K562 (cell line): ENCODE measurements around the gene SORCS1. TPM values are rescaled to one million over a fixed set of nuclear protein-coding genes. Genes with fewer than 3 reads are reported as not detected.

Source experiments
- ATAC-seq: fragments of 200-7000 bp; cut with Tn5 transposase; 3 replicates; pipeline ENCODE4 v1.9.1; 2020; ENCODE audit warnings: moderate library complexity
- BruUV-seq: library from RNA; stranded (reverse); fragments of 400-500 nt; replicated peaks from 2 replicates; lab custom pipeline; 2021; lab: Mats Ljungman, UMichigan
- CTCF ChIA-PET: fragments of 300-600 bp; formaldehyde crosslinking; extraction: SDS; loops from one replicate; lab custom pipeline; 2021; ENCODE audit warnings: low intra/inter-chr PET ratio; lab: Yijun Ruan, JAX
- POLR2A ChIA-PET: fragments of 300-600, 350-650 bp; sonication (Branson Sonifier 250); formaldehyde crosslinking; extraction: SDS; loops from one replicate; lab custom pipeline; 2021; ENCODE audit warnings: antibody characterized with exemption, inconsistent platforms; lab: Yijun Ruan, JAX
- DNase-seq, 4 experiments: peaks; one replicate each; pipeline versions ENCODE4 v3.0.0 to v3.0.0-alpha.2; 2011 to 2018; ENCODE audit warnings: low spot score in 3 of 4, mixed read lengths in 3 of 4; ENCODE audit errors: extremely low read depth in 1 of 4
- FAIRE-seq: peaks from 2 replicates; lab custom pipeline; 2011; peaks lifted over from hg19 to GRCh38; lab: Jason Lieb, UNC
- H2AFZ ChIP-seq: 2 replicates; pipeline ENCODE4 v1.6.0; 2011; ENCODE audit warnings: low read depth, low read length, control low read depth, inconsistent platforms
- H3K27ac ChIP-seq: fragments of 200-600 bp; 3 replicates; pipeline ENCODE4 v1.8.0; 2011; ENCODE audit warnings: low read depth, mild to moderate bottlenecking, control low read depth, inconsistent platforms, low read length, moderate library complexity, mixed read lengths; ENCODE audit errors: extremely low read depth
- H3K27me3 ChIP-seq, 2 experiments: fragments of 300-600 bp in 1 of 2; 2 replicates in 1 of 2; 3 replicates in 1 of 2; pipeline versions ENCODE4 v1.6.0 to v1.8.0; 2011; ENCODE audit warnings: inconsistent platforms in 2 of 2, low read length in 2 of 2, mild to moderate bottlenecking in 1 of 2, mixed read lengths in 1 of 2, moderate library complexity in 1 of 2; ENCODE audit not compliant: control insufficient read depth in 2 of 2, insufficient read depth in 2 of 2
- H3K36me3 ChIP-seq: fragments of 300-600 bp; 3 replicates; pipeline ENCODE4 v1.8.0; 2011; ENCODE audit warnings: mild to moderate bottlenecking, low read length, inconsistent platforms; ENCODE audit not compliant: control insufficient read depth, insufficient read depth
- H3K4me1 ChIP-seq, 2 experiments: fragments of 200-600 bp in 1 of 2; replicated peaks in 1 of 2; 2 replicates in 1 of 2; 3 replicates in 1 of 2; pipeline versions ENCODE4 v1.5.1 to v1.8.0; 2011; ENCODE audit warnings: inconsistent platforms in 2 of 2, low read length in 2 of 2, mild to moderate bottlenecking in 1 of 2, mixed read lengths in 1 of 2, moderate library complexity in 1 of 2; ENCODE audit not compliant: control insufficient read depth in 2 of 2, insufficient read depth in 2 of 2
- H3K4me2 ChIP-seq: 2 replicates; pipeline ENCODE4 v1.6.1; 2011; ENCODE audit warnings: low read length, control low read depth, inconsistent platforms, mixed read lengths; ENCODE audit not compliant: insufficient read depth
- H3K4me3 ChIP-seq: fragments of 200-600 bp; sonication (generic), shearing (Covaris generic); 2 replicates; pipeline ENCODE4 v1.5.1; 2016; ENCODE audit warnings: control low read depth, inconsistent platforms
- H3K79me2 ChIP-seq: fragments of 200-600 bp; 3 replicates; pipeline ENCODE4 v1.8.0; 2011; ENCODE audit warnings: low read length, inconsistent platforms; ENCODE audit not compliant: control insufficient read depth, insufficient read depth
- H3K9ac ChIP-seq, 2 experiments: 2 replicates each; pipeline versions ENCODE4 v1.6.0 to v1.6.1; 2011; ENCODE audit warnings: low read depth in 2 of 2, low read length in 2 of 2, control low read depth in 1 of 2, inconsistent platforms in 1 of 2, mild to moderate bottlenecking in 1 of 2, mixed read lengths in 1 of 2; ENCODE audit not compliant: insufficient read depth in 1 of 2
- H3K9me1 ChIP-seq: one replicate; pipeline ENCODE4 v1.6.0; 2011; ENCODE audit warnings: inconsistent platforms, mild to moderate bottlenecking, low read length, moderate library complexity; ENCODE audit not compliant: control insufficient read depth, insufficient read depth
- H3K9me3 ChIP-seq: replicated peaks from 2 replicates; pipeline ENCODE4 v1.5.1; 2011; ENCODE audit warnings: low read depth, low read length, inconsistent platforms; ENCODE audit not compliant: control insufficient read depth, insufficient read depth
- H4K20me1 ChIP-seq: replicated peaks from 2 replicates; pipeline ENCODE4 v1.6.1; 2011; ENCODE audit warnings: low read length, inconsistent platforms, mixed read lengths; ENCODE audit not compliant: control insufficient read depth, insufficient read depth
- BACH1 ChIP-seq: fragments of 200-800 bp; sonication (Bioruptor generic); IDR thresholded peaks from 2 replicates; pipeline ENCODE4 v1.6.1; 2016; ENCODE audit warnings: missing genetic modification characterization, missing compliant biosample characterization
- CTBP1 ChIP-seq: fragments of 450-650 bp; IDR thresholded peaks from 2 replicates; pipeline ENCODE4 v1.6.1; 2016; ENCODE audit warnings: borderline replicate concordance
- EP300 ChIP-seq: IDR thresholded peaks from 2 replicates; pipeline ENCODE4 v1.6.1; 2012; ENCODE audit warnings: low read length, improper control_type of control experiment
- HDGF ChIP-seq: fragments of 450-650 bp; IDR thresholded peaks from 2 replicates; pipeline ENCODE4 v1.6.1; 2016
- RFX1 ChIP-seq: fragments of 450-650 bp; IDR thresholded peaks from 2 replicates; pipeline ENCODE4 v1.6.1; 2016; ENCODE audit warnings: mild to moderate bottlenecking, moderate library complexity
- SRF ChIP-seq, 2 experiments: fragments of 250-450, 450-650 bp in 1 of 2; sonication (Bioruptor Pico) in 1 of 2; sonication (generic) in 1 of 2; formaldehyde crosslinking; IDR thresholded peaks; 2 replicates each; pipeline versions ENCODE4 v1.5.0 to v1.5.1; 2020 to 2022; ENCODE audit warnings: mild to moderate bottlenecking in 1 of 2, missing genetic modification reagents in 1 of 2
- ZNF12 ChIP-seq: sonication (generic); formaldehyde crosslinking; IDR thresholded peaks from 2 replicates; pipeline ENCODE4 v1.4.0; 2020; ENCODE audit warnings: mild to moderate bottlenecking, missing genetic modification reagents
- ZNF23 ChIP-seq: fragments of 250-450 bp; sonication (Bioruptor Pico); IDR thresholded peaks from 2 replicates; pipeline ENCODE4 v1.4.0; 2020; ENCODE audit warnings: mild to moderate bottlenecking
- WGBS: fragments of 100-300 bp; shearing (Covaris generic); methylation state at CpG from one replicate; pipeline ENCODE4 v1.1.6; 2016; ENCODE audit warnings: low coverage, mixed read lengths; ENCODE audit not compliant: insufficient coverage; ENCODE audit errors: missing lambda C conversion rate; 5-methylcytosine and 5-hydroxymethylcytosine counted together
- in situ Hi-C: fragments of 300-500 bp; cut with MboI; formaldehyde crosslinking; loops from 4 replicates; pipeline ENCODE4 v1.15.0; 2018; ENCODE audit warnings: inconsistent platforms, mixed read lengths
- intact Hi-C: fragments of 100-400 bp; cut with micrococcal nuclease; formaldehyde crosslinking; loops from 2 replicates; pipeline ENCODE4 v1.14.2; 2022
- polyA plus RNA-seq, 8 experiments: library from polyadenylated mRNA; depleted of rRNA in 4 of 8; stranded (reverse) in 5 of 8; unstranded in 3 of 8; fragments of >200 nt; fragmentation: Nextera tagmentation in 2 of 8; fragmentation: Illumina TruSeq in 1 of 8; extraction: Ambion mirVana in 2 of 8; extraction: Trizol in 1 of 8; gene quantifications; 2 replicates each; pipeline versions ENCODE4 v1.2.1 to v1.2.3, GENCODE V29; 2011 to 2014; ENCODE audit warnings: inconsistent platforms in 1 of 8, missing spikeins in 1 of 8
- total RNA-seq, 7 experiments: library from RNA; depleted of rRNA in 6 of 7; stranded (reverse); fragments of >200 nt in 6 of 7; fragmentation: Illumina TruSeq in 2 of 7; extraction: Trizol in 2 of 7; gene quantifications; 2 replicates each; pipeline versions ENCODE4 v1.2.1 to v1.2.3, GENCODE V29; 2011 to 2021; ENCODE audit warnings: low replicate concordance in 1 of 7
- TF ChIP-seq, protein P1 (sequence below), 2 experiments: fragments of 450-650 bp; IDR thresholded peaks; 2 replicates each; pipeline ENCODE4 v1.6.1; 2016; ENCODE audit warnings: mild to moderate bottlenecking in 2 of 2, borderline replicate concordance in 1 of 2, low read depth in 1 of 2, moderate library complexity in 1 of 2
- TF ChIP-seq, protein P2 (sequence below): sonication (generic); formaldehyde crosslinking; IDR thresholded peaks from 2 replicates; pipeline ENCODE4 v1.8.0; 2023; ENCODE audit warnings: mild to moderate bottlenecking, missing genetic modification reagents

SORCS1 gene
- total and polyA plus RNA-seq, 9 of the 15 experiments (the other 6 are each of a cell fraction or from before 2014, with no cell fraction given): 1.5 to 3.9 (median 2.7) TPM

DNA sequence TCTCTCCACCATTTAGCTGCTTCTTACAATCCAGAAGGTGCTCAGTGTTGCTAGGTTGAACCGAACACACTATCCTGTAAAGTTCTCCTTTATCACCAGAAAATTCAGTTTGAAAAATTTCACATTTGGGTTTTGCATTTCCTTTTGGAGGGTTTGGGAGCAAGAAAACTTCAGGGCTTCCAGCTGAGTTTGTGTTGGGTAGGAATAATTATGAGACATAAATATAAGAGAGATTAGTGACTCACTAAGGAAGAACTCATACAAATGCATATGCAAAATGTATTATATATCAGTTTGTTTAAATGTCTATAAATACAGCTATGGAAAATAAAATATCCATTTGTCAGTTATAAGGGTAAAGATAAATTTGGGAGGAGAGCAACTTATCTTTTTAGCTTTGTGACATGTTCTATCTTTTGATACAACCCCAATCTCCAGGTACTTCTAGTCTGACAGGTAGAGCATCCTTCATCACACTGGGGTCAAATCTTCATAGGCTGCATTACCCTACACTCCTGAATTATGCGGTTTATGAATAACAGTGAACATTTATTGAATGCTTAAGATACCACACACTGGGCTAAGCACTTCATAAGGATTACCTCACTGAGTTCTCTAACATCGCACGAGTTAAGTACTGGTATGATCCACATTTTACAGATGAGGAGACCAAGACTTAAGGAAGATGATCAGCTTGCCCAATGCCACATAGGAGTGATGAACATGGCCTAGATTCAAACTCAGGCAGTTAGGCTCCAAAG, 304.4 kb downstream of the SORCS1 start:
- Histone ChIP-seq H3K27ac (no peak overlapping the region), H3K4me3 (no peak overlapping the region), H2AFZ (no peak overlapping the region), H3K9ac (no peak overlapping the region), H3K79me2 (no peaks in the 10 kb centered on the region), H3K9me3 (no peaks in the 10 kb centered on the region), H3K27me3 (no peaks in the 10 kb centered on the region), H3K9me1 (no peaks in the 10 kb centered on the region), H3K4me2 (no peak overlapping the region), H3K4me1 (no peaks in the 10 kb centered on the region; a peak in 1 of 5 replicates), H4K20me1 (no peaks in the 10 kb centered on the region), H3K36me3 (no peaks in the 10 kb centered on the region)
- FAIRE-seq: no peak
- 8% methylated on average over 4 of the region's 4 CpGs for WGBS
- no TSS peak for BruUV-seq
- DNase-seq: no peak
- no peak for ATAC-seq
- intact Hi-C loops (no loop called here), in situ Hi-C loops (no loop called here)
- ChIA-PET CTCF (no interaction called here), POLR2A (interaction anchor here (1.1 kb wide), 1 partner anchor 29 kb away, joined by 3 read pairs; no protein-coding TSS in a partner anchor)
- TF ChIP-seq EP300 (no peak), HDGF (no peak), ZNF12 (CRISPR knock-in tag) (no peak), BACH1 (tag) (no peak), CTBP1 (no peak), SRF (CRISPR knock-in tag; IDR thresholded peaks at IDR 0.05) (no peak), RFX1 (no peak), ZNF23 (CRISPR knock-in tag) (no peak)
- TF ChIP-seq, protein P1, sequence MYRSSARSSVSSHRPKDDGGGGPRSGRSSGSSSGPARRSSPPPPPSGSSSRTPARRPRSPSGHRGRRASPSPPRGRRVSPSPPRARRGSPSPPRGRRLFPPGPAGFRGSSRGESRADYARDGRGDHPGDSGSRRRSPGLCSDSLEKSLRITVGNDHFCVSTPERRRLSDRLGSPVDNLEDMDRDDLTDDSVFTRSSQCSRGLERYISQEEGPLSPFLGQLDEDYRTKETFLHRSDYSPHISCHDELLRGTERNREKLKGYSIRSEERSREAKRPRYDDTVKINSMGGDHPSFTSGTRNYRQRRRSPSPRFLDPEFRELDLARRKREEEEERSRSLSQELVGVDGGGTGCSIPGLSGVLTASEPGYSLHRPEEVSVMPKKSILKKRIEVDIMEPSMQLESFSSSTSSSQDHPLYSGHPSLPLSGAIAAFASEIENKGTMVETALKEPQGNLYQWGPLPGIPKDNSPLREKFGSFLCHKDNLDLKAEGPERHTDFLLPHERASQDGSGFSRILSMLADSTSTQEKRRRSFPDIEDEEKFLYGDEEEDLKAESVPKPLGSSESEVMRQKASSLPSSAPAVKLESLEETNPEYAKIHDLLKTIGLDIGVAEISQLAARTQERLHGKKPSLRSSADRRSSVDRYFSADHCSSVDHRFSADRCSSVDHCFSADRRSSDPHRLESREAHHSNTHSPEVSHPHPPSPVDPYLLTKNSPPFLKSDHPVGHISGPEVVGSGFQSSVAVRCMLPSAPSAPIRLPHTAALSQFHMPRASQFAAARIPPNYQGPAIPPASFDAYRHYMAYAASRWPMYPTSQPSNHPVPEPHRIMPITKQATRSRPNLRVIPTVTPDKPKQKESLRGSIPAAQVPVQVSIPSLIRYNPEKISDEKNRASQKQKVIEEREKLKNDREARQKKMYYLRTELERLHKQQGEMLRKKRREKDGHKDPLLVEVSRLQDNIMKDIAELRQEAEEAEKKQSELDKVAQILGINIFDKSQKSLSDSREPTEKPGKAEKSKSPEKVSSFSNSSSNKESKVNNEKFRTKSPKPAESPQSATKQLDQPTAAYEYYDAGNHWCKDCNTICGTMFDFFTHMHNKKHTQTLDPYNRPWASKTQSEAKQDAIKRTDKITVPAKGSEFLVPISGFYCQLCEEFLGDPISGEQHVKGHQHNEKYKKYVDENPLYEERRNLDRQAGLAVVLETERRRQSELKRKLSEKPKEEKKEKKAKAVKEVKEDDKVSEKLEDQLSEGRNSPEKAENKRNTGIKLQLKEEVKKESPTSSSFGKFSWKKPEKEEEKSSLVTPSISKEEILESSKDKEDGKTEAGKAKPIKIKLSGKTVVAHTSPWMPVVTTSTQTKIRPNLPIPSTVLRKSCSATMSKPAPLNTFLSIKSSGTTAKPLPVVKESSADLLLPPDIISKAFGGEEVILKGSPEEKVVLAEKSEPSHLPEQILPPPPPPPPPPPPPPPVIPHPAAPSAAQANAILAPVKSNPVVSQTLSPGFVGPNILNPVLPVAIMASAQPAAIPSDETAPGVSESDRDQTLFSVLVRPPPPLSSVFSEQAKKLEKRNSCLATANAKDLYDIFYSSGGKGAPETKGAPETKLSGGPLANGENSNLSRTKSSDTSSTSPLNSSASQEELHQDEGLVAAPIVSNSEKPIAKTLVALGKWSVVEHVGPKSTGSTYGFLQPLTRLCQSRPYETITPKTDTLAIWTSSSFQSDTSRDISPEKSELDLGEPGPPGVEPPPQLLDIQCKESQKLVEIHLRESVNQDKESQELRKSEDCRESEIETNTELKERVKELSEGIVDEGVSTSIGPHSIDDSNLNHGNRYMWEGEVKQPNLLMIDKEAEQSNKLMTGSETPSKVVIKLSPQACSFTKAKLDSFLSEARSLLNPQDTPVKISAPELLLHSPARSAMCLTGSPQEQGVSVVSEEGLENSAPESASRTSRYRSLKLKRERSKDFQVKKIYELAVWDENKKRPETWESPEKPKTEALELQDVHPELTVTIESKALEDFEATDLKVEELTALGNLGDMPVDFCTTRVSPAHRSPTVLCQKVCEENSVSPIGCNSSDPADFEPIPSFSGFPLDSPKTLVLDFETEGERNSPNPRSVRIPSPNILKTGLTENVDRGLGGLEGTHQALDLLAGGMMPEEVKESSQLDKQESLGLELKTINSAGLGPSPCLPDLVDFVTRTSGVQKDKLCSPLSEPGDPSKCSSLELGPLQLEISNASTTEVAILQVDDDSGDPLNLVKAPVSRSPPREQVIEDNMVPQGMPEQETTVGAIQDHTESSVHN (IDR thresholded peaks at IDR 0.05; ENCODE audit: borderline replicate concordance in 1 of 2, low read depth in 1 of 2): no peak
- TF ChIP-seq, protein P2, sequence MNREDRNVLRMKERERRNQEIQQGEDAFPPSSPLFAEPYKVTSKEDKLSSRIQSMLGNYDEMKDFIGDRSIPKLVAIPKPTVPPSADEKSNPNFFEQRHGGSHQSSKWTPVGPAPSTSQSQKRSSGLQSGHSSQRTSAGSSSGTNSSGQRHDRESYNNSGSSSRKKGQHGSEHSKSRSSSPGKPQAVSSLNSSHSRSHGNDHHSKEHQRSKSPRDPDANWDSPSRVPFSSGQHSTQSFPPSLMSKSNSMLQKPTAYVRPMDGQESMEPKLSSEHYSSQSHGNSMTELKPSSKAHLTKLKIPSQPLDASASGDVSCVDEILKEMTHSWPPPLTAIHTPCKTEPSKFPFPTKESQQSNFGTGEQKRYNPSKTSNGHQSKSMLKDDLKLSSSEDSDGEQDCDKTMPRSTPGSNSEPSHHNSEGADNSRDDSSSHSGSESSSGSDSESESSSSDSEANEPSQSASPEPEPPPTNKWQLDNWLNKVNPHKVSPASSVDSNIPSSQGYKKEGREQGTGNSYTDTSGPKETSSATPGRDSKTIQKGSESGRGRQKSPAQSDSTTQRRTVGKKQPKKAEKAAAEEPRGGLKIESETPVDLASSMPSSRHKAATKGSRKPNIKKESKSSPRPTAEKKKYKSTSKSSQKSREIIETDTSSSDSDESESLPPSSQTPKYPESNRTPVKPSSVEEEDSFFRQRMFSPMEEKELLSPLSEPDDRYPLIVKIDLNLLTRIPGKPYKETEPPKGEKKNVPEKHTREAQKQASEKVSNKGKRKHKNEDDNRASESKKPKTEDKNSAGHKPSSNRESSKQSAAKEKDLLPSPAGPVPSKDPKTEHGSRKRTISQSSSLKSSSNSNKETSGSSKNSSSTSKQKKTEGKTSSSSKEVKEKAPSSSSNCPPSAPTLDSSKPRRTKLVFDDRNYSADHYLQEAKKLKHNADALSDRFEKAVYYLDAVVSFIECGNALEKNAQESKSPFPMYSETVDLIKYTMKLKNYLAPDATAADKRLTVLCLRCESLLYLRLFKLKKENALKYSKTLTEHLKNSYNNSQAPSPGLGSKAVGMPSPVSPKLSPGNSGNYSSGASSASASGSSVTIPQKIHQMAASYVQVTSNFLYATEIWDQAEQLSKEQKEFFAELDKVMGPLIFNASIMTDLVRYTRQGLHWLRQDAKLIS (CRISPR knock-in tag): no peak
